ENCODE results near the gene NT5E.

The NT5E gene

DNA sequence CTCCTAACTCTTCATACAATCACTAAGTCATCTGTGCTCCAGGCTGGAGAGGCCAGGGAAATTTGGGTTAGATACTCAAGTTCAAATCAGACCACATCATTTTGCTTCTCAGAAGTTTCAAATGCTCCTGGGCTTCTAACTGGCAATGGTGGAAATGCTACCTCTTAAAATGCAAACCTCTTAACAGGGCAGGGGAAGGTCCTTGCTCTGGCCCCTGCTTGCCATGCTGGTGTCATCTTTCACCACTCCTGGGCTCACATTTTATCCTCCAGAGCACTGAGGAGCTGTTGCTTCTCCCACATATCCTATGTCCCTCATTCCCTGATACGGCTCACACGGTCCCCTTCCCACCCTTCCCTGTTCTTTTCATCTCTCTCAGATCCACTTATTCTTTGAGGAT is 41.8 kb upstream of the NT5E start:
- ChIA-PET POLR2A (no interaction called here), CTCF (no interaction called here)
- TF ChIP-seq, protein P1, sequence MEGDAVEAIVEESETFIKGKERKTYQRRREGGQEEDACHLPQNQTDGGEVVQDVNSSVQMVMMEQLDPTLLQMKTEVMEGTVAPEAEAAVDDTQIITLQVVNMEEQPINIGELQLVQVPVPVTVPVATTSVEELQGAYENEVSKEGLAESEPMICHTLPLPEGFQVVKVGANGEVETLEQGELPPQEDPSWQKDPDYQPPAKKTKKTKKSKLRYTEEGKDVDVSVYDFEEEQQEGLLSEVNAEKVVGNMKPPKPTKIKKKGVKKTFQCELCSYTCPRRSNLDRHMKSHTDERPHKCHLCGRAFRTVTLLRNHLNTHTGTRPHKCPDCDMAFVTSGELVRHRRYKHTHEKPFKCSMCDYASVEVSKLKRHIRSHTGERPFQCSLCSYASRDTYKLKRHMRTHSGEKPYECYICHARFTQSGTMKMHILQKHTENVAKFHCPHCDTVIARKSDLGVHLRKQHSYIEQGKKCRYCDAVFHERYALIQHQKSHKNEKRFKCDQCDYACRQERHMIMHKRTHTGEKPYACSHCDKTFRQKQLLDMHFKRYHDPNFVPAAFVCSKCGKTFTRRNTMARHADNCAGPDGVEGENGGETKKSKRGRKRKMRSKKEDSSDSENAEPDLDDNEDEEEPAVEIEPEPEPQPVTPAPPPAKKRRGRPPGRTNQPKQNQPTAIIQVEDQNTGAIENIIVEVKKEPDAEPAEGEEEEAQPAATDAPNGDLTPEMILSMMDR (IDR thresholded peaks at IDR 0.05; ENCODE audit: control extremely low read depth, extremely low read depth, low read depth, missing control alignments) = no peak
- no peak for DNase-seq (ENCODE audit: extremely low spot score)

DNA sequence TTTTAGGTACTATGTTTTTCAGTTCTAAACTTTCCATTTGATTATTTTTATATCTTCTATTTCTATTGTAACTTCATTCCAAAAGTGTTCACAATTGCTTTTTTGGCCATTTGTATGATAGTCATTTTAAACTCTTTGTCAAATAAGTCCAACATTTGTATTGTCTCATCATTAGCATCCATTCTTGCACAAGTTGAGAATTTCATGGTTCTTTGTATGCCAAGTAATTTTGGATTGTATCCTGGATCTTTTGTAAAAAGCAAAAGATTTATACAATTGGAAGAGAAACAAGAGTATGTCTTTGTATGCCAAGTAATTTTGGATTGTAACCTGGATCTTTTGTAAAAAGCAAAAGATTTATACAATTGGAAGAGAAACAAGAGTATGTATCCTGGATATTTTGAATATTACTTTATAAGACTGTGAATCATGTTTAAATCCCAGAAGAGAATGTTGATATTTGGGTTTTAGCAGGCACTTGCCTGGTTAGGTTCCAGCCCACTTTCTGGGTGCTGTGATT is 36.9 kb upstream of the NT5E start:
- POLR2A ChIA-PET = no interaction called here
- TF ChIP-seq, protein P1 (IDR thresholded peaks at IDR 0.05; ENCODE audit: control extremely low read depth, extremely low read depth, low read depth, missing control alignments) = no peak
- CTCF ChIA-PET = interaction anchor here (1.1 to 1.5 kb wide), 4 partner anchors 9 to 70 kb away, joined by 3 read pairs; no protein-coding TSS in a partner anchor
- DNase-seq (ENCODE audit: extremely low spot score) = no peak

DNA sequence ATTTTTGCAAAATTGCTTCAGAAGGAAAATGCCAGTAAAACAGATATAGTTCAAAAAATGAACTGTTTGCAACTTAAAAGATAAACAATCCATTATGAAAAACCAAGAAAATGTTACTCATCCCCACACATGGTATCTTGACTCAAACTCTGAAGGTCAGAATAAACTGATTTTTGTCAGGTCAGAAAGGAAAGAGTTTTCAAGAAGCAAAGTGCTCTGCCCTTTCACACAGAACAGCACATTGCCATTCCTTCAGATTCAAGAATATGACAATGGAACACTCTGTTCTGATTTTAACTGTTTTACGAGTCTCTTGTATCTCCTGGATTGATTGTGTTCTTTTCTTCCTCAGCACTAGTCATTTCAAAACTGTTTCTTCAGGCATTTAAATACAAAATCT is 33.8 kb upstream of the NT5E start:
- TF ChIP-seq, protein P1 (IDR thresholded peaks at IDR 0.05; ENCODE audit: control extremely low read depth, extremely low read depth, low read depth, missing control alignments) = no peak
- CTCF ChIA-PET = interaction anchor here (1.0 kb wide), 1 partner anchor 67 kb away, joined by 3 read pairs; no protein-coding TSS in a partner anchor
- DNase-seq (ENCODE audit: extremely low spot score) = no peak
- POLR2A ChIA-PET = no interaction called here

DNA sequence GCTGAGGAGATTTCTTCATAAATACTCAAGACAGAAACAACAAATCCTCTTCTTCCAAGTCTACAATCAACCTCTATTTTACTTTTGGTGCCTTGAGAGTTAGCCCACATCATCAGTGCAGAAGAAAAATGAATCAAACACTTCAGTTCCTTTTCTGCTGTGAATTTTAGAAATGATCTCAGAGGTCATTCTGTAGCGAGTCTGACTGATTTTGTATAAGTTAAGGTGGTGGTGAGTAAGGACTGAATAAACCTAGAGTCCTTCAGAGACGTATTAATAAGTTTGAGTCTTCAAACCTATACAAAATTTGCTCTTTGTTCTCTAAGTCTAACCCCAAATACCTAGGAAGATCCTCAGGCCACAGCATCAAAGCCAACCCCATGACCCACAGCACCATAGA is 33.1 kb upstream of the NT5E start:
- POLR2A ChIA-PET = no interaction called here
- TF ChIP-seq, protein P1 (IDR thresholded peaks at IDR 0.05; ENCODE audit: control extremely low read depth, extremely low read depth, low read depth, missing control alignments) = no peak
- CTCF ChIA-PET = interaction anchor here (0.9 to 1.6 kb wide), 2 partner anchors 25 to 66 kb away, joined by 3 to 6 read pairs; no protein-coding TSS in a partner anchor
- DNase-seq (ENCODE audit: extremely low spot score) = no peak

DNA sequence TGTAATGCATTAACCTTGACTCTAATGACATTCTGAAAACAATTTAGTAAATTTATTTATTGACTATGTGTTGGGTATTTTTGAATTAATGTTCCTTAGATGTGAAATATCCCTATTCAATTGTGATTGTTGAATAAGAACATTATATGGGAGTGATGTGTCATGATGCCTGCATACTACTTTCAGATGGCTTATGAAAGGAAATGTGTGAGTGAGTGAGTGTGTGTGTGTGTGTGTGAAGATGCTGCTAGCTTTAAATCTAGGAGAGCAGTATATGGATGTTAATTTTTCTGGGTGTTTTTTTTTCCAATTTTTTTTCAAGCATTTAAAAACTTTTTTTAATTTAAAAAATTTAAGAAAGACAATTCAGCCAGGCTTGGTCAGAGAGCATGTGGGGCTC is 32.5 kb upstream of the NT5E start:
- DNase-seq (ENCODE audit: extremely low spot score) = no peak
- POLR2A ChIA-PET = no interaction called here
- TF ChIP-seq, protein P1 (IDR thresholded peaks at IDR 0.05; ENCODE audit: control extremely low read depth, extremely low read depth, low read depth, missing control alignments) = no peak
- CTCF ChIA-PET = interaction anchor here (0.9 to 1.6 kb wide), 2 partner anchors 25 to 66 kb away, joined by 3 to 6 read pairs; no protein-coding TSS in a partner anchor

DNA sequence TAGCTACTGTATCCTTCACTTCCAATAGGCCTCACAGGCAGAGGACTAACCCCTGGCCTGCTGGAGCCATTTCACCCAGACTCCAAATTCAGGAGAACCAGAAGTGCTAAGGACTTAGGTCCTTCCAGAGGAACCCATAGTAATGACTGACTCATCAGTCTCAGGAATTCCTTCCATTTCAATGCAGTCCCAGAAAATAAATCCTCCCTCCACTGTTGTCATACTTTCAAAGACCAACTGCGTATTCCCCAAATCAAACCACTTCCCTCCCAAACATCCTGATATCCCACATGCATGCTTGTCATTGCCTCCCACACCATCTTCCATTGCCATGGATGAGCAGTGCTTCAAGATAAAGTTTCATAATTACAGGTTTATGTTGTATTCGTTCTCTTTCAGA is 31.8 kb upstream of the NT5E start:
- DNase-seq (ENCODE audit: extremely low spot score) = no peak
- TF ChIP-seq, protein P1 (IDR thresholded peaks at IDR 0.05; ENCODE audit: control extremely low read depth, extremely low read depth, low read depth, missing control alignments) = no peak
- ChIA-PET POLR2A (no interaction called here), CTCF (interaction anchor here (1.6 to 1.7 kb wide), 3 partner anchors 24 to 34 kb away, joined by 3 to 5 read pairs (median 4); no protein-coding TSS in a partner anchor)

All from GM10248 (cell line).